ENCODE data around the gene MOGAT3.

MOGAT3 gene

DNA sequence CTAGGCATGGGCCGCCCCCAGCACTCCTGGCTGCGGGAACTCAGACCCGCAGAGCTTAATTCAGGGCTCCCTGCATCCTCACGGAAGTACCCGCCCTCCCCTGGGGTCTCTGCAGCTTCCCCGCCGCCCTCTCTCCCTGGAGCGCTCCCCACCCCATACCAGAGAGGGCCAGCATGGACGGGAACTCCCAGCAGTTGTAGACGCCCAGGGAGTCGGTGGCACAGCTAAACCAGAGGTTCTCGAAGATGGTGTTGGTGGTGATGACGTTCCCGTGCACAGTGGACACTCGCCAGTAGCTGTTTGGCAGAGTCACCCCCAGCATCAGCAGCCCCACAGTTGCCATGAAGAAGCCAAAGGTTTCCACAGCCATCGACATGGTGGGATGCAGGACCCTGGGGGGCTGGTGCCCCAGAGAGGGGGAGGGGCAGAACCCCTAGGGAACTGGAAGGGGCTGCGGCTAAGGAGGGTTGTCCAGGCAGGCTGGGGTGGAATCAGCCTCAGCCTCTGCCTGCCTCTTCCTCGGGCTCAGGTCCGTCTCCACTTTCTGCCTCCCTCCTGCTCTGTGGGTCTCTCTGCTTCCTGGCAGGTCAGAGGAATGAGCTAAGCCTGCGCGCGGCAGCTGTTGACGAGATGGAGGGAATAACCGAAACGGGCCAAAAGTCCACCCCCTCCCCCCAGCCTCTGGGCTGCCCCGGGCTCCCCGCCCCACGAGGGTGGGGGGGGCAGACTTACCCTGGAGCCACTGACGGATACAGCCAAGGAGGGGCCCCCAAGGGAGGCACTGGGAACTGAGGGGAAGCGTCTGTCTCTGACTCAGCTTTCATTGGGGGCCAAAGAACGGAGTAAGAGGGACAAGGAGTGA, 36.6 kb upstream of the MOGAT3 start, which contains the start of gene CLDN15:
CLDN15 (minus strand) TSS at position 597 of the 862 bp plus-strand sequence; CDS start at position 376, 221 bp downstream.
- TF ChIP-seq, protein P1, sequence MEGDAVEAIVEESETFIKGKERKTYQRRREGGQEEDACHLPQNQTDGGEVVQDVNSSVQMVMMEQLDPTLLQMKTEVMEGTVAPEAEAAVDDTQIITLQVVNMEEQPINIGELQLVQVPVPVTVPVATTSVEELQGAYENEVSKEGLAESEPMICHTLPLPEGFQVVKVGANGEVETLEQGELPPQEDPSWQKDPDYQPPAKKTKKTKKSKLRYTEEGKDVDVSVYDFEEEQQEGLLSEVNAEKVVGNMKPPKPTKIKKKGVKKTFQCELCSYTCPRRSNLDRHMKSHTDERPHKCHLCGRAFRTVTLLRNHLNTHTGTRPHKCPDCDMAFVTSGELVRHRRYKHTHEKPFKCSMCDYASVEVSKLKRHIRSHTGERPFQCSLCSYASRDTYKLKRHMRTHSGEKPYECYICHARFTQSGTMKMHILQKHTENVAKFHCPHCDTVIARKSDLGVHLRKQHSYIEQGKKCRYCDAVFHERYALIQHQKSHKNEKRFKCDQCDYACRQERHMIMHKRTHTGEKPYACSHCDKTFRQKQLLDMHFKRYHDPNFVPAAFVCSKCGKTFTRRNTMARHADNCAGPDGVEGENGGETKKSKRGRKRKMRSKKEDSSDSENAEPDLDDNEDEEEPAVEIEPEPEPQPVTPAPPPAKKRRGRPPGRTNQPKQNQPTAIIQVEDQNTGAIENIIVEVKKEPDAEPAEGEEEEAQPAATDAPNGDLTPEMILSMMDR (IDR thresholded peaks at IDR 0.05), result no peak

DNA sequence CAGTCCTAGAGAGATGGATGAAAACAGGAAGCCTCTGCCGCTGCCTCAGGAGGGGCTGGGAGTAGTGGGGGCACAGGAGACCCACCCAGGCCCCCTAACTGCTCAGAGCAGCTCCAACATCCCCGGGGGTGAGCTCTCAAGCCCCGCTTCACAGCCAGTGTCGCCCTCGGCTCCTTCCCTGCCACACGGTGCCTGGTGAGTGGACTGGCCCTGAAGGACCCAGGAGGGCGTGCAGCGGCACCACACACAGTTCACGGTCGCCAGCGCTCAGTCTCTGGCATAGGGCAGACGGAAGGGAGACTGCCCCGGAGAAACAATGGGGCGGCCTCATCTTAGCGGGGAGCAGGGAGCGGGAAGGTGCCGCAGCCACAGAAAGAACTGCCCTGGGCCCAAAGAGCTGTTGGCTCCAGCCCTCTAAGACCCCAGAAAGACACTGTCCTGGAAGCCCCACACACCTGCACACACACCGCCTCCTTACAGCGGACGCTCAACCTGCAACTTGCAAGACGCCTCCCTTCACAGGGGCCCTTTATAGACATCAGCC, 35.5 kb upstream of the MOGAT3 start:
- TF ChIP-seq, protein P1 (IDR thresholded peaks at IDR 0.05), result no peak

DNA sequence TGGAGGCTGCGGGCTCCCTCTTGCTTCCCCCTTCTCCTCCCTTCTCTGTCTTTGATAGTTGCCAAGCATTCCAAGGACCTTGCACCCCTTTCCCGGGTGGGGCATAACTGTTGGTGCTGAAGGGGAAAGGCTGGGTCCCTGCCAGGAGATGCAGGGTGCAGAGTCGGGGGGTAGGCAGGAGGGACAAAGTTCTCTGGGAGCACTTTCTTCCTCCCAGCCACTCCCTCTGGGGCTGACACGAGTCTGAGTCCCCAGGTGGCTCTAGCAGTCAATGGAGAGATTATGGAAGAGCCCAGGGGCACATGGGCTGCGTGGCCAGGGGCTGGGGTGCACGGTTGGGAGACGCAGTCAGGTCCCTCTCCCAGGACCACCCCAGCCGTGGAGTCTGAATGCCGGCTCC, 34.7 kb upstream of the MOGAT3 start:
- TF ChIP-seq, protein P1 (IDR thresholded peaks at IDR 0.05), result no peak

DNA sequence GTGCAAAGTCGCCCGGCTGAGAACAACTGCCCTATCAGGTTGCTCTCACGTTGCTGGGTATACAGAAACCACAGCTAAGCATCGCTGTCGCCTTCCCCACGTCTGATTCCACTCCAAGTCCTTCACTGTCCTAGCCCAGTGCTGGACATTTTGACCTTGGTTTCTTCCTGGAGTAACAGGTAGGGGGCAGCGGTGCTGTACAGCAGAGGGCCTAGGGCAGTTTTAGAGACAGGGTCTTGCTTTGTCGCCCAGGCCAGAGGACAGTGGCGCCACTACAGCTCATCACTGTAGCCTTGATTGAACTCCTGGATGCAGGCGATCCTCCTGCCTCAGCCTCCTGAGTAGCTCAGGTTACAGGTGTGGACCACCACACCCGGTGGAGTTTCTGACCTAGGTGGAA, 34.2 kb upstream of the MOGAT3 start:
- TF ChIP-seq, protein P1 (IDR thresholded peaks at IDR 0.05), result peak; percentile 21; the same call in 1 of the 2 replicates

DNA sequence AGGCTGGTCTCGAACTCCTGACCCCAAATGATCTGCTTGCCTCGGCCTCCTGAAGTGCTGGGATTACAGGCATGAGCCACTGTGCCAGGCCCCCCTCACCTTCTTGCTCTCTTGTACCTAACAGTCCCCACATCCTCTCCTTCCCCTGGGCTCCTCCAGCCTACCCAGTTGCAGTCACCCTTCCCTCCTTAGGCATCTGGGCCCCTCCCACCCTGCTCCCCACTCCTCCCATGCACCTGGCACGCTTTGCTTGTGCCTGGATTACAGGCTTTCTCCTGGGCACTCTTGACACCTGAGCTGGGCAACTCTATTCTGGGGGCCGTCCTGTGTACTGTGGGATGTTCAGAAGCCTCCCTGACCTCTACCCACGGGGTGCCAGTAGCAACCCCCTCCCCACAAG, 33.8 kb upstream of the MOGAT3 start:
- TF ChIP-seq, protein P1 (IDR thresholded peaks at IDR 0.05), result no peak

DNA sequence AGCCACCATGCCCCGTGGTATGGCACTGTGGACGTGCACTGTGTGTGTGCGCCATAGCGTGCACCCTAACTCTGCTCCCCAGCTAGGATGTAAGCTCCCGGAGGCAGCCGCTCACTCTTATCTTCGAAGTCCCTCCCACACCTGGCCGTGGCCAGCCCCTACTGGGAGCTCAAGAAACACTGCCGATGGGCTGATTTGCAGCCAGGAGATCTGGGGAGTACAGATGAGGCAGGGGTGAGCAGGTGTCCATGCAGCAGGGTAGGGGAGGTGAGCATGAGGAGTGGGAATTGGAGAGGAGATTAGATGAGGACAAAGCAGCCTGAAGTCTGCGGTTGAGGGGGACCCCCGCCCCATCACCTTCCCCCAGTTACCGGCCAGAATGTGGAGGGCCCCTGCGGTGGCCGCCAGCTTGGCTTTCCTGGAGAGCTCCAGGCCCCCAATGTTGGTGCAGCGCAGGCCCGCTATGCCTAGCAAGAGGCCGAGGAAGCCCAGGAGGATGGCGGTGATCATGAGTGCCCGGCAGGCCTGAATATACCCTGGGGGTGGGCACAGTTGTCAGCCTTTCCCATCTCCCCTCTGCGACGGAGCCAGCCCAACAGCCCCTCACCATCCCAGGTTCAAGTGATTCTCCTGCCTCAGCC, 33.2 kb upstream of the MOGAT3 start:
- TF ChIP-seq, protein P1 (IDR thresholded peaks at IDR 0.05), result no peak

DNA sequence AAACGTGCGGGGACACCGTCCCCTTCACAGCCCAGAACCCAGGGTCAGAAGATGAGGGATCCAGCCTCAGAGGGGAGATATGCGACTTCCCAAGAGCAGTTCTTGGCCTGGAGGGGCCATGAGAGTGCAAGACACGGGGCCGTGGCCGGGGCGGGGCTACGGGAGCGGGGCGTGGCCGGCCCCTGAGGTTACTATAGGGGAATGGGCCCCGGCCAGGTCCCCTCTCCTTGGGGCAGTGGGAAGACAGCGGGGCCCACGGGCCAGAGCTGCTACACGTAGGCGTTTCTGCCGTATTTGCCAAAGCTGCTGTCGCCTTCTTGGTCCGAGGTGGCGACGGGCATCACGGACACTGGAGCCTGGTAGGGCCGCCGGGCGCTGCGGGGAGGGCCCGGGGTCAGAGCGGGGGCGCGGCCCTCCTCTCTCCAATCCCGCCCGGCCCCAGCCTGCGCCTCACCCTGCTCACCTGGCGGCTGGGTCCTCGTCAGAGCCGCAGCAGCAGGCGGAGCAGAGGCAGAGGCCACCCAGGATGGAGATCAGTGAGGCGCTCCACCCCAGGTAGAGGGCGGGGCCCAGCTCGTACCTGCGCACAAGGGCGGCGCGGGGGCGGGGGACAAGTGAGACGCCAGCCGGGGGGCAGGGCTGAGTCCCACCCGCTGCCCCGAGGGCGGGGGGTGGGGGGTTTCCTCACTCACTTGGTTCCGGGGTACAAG, 31.5 kb upstream of the MOGAT3 start:
- TF ChIP-seq, protein P1 (IDR thresholded peaks at IDR 0.05), result no peak
